ENCODE data around the gene KLRD1. TPM values are rescaled to one million over a fixed set of nuclear protein-coding genes. Genes with fewer than 3 reads are reported as not detected.

KLRD1 gene
- total and polyA plus RNA-seq, 4 donors, result 0.60 to 5.0 (median 1.4) TPM

DNA sequence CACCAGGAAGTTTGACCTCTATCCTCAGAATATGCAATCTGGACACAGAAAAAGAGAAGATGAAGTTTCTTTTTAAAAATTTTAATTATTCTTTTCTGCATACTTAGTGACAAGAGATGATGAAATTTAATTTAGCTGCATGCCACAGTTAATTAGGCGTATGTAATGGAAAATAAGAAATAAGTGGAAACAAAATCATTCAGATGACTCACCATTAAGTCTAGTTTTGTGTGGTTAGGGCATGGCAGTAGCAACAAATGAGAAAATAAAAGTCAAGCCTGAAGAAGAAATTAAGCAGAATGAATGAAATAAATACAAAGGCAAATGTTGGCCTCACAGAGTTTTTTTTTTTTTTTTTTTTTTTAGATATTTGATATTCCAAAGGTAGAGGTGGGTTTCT is 30.9 kb upstream of the KLRD1 start:
- H3K9me3 ChIP-seq (ENCODE audit: control insufficient read depth in 4 of 4, low read length in 3 of 4), result no peaks in the 10 kb centered on the region
- no peaks in the 10 kb centered on the region for H3K27me3 ChIP-seq (ENCODE audit: control insufficient read depth in 4 of 4, insufficient read depth in 4 of 4, low read length in 3 of 4)
- H3K36me3 ChIP-seq (ENCODE audit: control insufficient read depth in 4 of 4, insufficient read depth in 3 of 4, low read depth in 1 of 4, low read length in 3 of 4), result no peaks in the 10 kb centered on the region
- TF ChIP-seq, protein P1, sequence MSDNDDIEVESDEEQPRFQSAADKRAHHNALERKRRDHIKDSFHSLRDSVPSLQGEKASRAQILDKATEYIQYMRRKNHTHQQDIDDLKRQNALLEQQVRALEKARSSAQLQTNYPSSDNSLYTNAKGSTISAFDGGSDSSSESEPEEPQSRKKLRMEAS (IDR thresholded peaks at IDR 0.05), result no peak
- TF ChIP-seq RXRA (IDR thresholded peaks at IDR 0.05) (no peak), JUND (IDR thresholded peaks at IDR 0.05) (no peak), HNF4A (conservative IDR thresholded peaks at IDR 0.05) (no peak), SP1 (IDR thresholded peaks at IDR 0.05) (no peak), GABPA (IDR thresholded peaks at IDR 0.05 in 1 of 2, conservative IDR thresholded peaks at IDR 0.05 in 1 of 2) (no peak), FOXA1 (IDR thresholded peaks at IDR 0.05) (no peak)
- TF ChIP-seq, protein P2, sequence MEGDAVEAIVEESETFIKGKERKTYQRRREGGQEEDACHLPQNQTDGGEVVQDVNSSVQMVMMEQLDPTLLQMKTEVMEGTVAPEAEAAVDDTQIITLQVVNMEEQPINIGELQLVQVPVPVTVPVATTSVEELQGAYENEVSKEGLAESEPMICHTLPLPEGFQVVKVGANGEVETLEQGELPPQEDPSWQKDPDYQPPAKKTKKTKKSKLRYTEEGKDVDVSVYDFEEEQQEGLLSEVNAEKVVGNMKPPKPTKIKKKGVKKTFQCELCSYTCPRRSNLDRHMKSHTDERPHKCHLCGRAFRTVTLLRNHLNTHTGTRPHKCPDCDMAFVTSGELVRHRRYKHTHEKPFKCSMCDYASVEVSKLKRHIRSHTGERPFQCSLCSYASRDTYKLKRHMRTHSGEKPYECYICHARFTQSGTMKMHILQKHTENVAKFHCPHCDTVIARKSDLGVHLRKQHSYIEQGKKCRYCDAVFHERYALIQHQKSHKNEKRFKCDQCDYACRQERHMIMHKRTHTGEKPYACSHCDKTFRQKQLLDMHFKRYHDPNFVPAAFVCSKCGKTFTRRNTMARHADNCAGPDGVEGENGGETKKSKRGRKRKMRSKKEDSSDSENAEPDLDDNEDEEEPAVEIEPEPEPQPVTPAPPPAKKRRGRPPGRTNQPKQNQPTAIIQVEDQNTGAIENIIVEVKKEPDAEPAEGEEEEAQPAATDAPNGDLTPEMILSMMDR (IDR thresholded peaks at IDR 0.05; ENCODE audit: low read depth, low read length, missing input control), result no peak
- no peak for DNase-seq (ENCODE audit: low spot score)
- H3K9ac ChIP-seq (ENCODE audit: low read depth in 1 of 2, low read length in 2 of 2), result no peak overlapping the region
- no peaks in the 10 kb centered on the region for H3K4me1 ChIP-seq (ENCODE audit: control insufficient read depth in 4 of 4, insufficient read depth in 4 of 4, low read length in 3 of 4)
- H3K27ac ChIP-seq (ENCODE audit: low read depth in 1 of 2, low read length in 2 of 2), result no peak overlapping the region
- no peak overlapping the region for H3K4me3 ChIP-seq (ENCODE audit: low read depth in 1 of 3, low read length in 3 of 3)
- 86% methylated on average over 1 of the region's 1 CpG for WGBS

DNA sequence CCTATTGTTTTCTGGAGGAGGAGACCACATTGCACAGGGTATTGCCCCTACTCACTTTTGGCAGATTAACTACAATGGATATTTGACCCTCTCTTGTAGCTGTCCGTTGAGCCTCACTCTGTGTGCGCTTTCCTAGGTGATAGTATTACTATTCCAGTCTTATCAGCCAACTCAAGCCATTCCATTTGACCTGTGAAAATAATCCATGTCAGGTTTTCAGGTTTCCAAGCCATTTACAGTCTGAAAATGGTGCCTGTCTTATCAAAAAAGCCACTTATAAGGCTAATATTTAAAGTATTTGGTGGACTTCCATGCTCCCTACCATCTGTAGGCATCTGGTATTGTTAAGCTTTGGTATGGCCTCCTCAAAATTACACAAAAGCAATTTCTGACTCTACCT is 29.6 kb upstream of the KLRD1 start:
- 88% methylated on average over 2 of the region's 2 CpGs for WGBS
- Histone ChIP-seq H3K9me3 (ENCODE audit: control insufficient read depth in 4 of 4, low read length in 3 of 4) (no peaks in the 10 kb centered on the region), H3K27ac (ENCODE audit: low read depth in 1 of 2, low read length in 2 of 2) (no peak overlapping the region)

DNA sequence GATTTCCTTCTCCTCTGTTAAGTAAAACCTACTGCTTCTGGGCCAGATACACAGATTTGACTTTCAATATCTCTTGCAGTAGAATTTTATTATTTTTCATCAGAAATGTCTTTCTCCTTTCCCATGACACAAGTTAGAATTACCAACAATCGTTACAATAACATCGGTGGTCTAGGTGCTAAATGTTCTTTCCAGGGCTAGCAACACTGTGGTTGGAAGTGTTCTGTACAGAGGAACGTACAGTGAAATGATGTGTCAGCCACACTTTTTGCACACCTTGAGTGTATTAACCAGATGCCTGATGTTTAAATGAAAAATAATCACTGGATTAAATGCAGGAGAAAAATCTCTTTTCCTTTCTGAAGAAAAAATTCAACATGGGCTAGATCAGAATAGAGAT is 27.7 kb upstream of the KLRD1 start:
- TF ChIP-seq EGR1 (IDR thresholded peaks at IDR 0.05; ENCODE audit: low read depth in 2 of 2), result no peak
- no peak for TF ChIP-seq GABPA (IDR thresholded peaks at IDR 0.05 in 1 of 2, conservative IDR thresholded peaks at IDR 0.05 in 1 of 2)
- TF ChIP-seq, protein P3, sequence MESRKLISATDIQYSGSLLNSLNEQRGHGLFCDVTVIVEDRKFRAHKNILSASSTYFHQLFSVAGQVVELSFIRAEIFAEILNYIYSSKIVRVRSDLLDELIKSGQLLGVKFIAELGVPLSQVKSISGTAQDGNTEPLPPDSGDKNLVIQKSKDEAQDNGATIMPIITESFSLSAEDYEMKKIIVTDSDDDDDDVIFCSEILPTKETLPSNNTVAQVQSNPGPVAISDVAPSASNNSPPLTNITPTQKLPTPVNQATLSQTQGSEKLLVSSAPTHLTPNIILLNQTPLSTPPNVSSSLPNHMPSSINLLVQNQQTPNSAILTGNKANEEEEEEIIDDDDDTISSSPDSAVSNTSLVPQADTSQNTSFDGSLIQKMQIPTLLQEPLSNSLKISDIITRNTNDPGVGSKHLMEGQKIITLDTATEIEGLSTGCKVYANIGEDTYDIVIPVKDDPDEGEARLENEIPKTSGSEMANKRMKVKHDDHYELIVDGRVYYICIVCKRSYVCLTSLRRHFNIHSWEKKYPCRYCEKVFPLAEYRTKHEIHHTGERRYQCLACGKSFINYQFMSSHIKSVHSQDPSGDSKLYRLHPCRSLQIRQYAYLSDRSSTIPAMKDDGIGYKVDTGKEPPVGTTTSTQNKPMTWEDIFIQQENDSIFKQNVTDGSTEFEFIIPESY (IDR thresholded peaks at IDR 0.05), result no peak
- TF ChIP-seq, protein P4, sequence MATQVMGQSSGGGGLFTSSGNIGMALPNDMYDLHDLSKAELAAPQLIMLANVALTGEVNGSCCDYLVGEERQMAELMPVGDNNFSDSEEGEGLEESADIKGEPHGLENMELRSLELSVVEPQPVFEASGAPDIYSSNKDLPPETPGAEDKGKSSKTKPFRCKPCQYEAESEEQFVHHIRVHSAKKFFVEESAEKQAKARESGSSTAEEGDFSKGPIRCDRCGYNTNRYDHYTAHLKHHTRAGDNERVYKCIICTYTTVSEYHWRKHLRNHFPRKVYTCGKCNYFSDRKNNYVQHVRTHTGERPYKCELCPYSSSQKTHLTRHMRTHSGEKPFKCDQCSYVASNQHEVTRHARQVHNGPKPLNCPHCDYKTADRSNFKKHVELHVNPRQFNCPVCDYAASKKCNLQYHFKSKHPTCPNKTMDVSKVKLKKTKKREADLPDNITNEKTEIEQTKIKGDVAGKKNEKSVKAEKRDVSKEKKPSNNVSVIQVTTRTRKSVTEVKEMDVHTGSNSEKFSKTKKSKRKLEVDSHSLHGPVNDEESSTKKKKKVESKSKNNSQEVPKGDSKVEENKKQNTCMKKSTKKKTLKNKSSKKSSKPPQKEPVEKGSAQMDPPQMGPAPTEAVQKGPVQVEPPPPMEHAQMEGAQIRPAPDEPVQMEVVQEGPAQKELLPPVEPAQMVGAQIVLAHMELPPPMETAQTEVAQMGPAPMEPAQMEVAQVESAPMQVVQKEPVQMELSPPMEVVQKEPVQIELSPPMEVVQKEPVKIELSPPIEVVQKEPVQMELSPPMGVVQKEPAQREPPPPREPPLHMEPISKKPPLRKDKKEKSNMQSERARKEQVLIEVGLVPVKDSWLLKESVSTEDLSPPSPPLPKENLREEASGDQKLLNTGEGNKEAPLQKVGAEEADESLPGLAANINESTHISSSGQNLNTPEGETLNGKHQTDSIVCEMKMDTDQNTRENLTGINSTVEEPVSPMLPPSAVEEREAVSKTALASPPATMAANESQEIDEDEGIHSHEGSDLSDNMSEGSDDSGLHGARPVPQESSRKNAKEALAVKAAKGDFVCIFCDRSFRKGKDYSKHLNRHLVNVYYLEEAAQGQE (IDR thresholded peaks at IDR 0.05), result no peak
- TF ChIP-seq HNF4A (conservative IDR thresholded peaks at IDR 0.05), result no peak
- TF ChIP-seq JUND (IDR thresholded peaks at IDR 0.05), result no peak
- TF ChIP-seq RAD21 (IDR thresholded peaks at IDR 0.05), result no peak
- no peak for TF ChIP-seq NR2F2 (IDR thresholded peaks at IDR 0.05)
- TF ChIP-seq RXRA (IDR thresholded peaks at IDR 0.05), result no peak
- TF ChIP-seq FOXA1 (IDR thresholded peaks at IDR 0.05), result no peak
- H3K4me1 ChIP-seq (ENCODE audit: control insufficient read depth in 4 of 4, insufficient read depth in 4 of 4, low read length in 3 of 4), result no peaks in the 10 kb centered on the region
- no peak overlapping the region for H3K27ac ChIP-seq (ENCODE audit: low read depth in 1 of 2, low read length in 2 of 2)
- no peak overlapping the region for H3K4me3 ChIP-seq (ENCODE audit: low read depth in 1 of 3, low read length in 3 of 3)
- no peak overlapping the region for H3K9ac ChIP-seq (ENCODE audit: low read depth in 1 of 2, low read length in 2 of 2)
- no peaks in the 10 kb centered on the region for H3K9me3 ChIP-seq (ENCODE audit: control insufficient read depth in 4 of 4, low read length in 3 of 4)
- DNase-seq (ENCODE audit: low spot score), result no peak
- no peaks in the 10 kb centered on the region for H3K27me3 ChIP-seq (ENCODE audit: control insufficient read depth in 4 of 4, insufficient read depth in 4 of 4, low read length in 3 of 4)
- WGBS, result 86% methylated on average over 3 of the region's 3 CpGs
- no peaks in the 10 kb centered on the region for H3K36me3 ChIP-seq (ENCODE audit: control insufficient read depth in 4 of 4, insufficient read depth in 3 of 4, low read depth in 1 of 4, low read length in 3 of 4)

More for the DNA sequence above, 29.6 kb upstream of the KLRD1 start:
- Histone ChIP-seq H3K9ac (ENCODE audit: low read depth in 1 of 2, low read length in 2 of 2) (no peak overlapping the region), H3K27me3 (ENCODE audit: control insufficient read depth in 4 of 4, insufficient read depth in 4 of 4, low read length in 3 of 4) (no peaks in the 10 kb centered on the region), H3K36me3 (ENCODE audit: control insufficient read depth in 4 of 4, insufficient read depth in 3 of 4, low read depth in 1 of 4, low read length in 3 of 4) (no peaks in the 10 kb centered on the region), H3K4me1 (ENCODE audit: control insufficient read depth in 4 of 4, insufficient read depth in 4 of 4, low read length in 3 of 4) (no peaks in the 10 kb centered on the region), H3K4me3 (ENCODE audit: low read depth in 1 of 3, low read length in 3 of 3) (no peak overlapping the region)
- TF ChIP-seq NR2F2 (IDR thresholded peaks at IDR 0.05), result no peak
- no peak for TF ChIP-seq YY1 (IDR thresholded peaks at IDR 0.05)
- TF ChIP-seq, protein P5, sequence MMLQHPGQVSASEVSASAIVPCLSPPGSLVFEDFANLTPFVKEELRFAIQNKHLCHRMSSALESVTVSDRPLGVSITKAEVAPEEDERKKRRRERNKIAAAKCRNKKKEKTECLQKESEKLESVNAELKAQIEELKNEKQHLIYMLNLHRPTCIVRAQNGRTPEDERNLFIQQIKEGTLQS (IDR thresholded peaks at IDR 0.05), result no peak
- no peak for TF ChIP-seq SP1 (IDR thresholded peaks at IDR 0.05)
- no peak for TF ChIP-seq FOXA2 (IDR thresholded peaks at IDR 0.05)
- no peak for TF ChIP-seq EGR1 (IDR thresholded peaks at IDR 0.05; ENCODE audit: low read depth in 2 of 2)
- DNase-seq (ENCODE audit: low spot score), result no peak

Measured in liver (tissue), 9 donors.